Stimulated activated CD4-positive, alpha-beta T cell treated with anti-CD3 and anti-CD28 coated beads, Interleukin-12 subunit alpha, Interleukin-12 subunit beta, amount 100 ng/mL, for 24 hours (primary cell): ENCODE measurements around the gene USF2.

ENCODE experiments used
- DNase-seq, 2 experiments: peaks; one replicate each; pipeline ENCODE4 v3.0.0-alpha.2; 2020; ENCODE audit warnings: low read depth in 2 of 2

USF2 gene

GRCh38 chr19:35317464-35318043 lies 48.8 kb downstream of the USF2 start:
- DNase-seq: no peak

- DNase-seq: no peak
Observed at GRCh38 chr19:35318679-35319448, 50.1 kb downstream of the USF2 start.

DNA sequence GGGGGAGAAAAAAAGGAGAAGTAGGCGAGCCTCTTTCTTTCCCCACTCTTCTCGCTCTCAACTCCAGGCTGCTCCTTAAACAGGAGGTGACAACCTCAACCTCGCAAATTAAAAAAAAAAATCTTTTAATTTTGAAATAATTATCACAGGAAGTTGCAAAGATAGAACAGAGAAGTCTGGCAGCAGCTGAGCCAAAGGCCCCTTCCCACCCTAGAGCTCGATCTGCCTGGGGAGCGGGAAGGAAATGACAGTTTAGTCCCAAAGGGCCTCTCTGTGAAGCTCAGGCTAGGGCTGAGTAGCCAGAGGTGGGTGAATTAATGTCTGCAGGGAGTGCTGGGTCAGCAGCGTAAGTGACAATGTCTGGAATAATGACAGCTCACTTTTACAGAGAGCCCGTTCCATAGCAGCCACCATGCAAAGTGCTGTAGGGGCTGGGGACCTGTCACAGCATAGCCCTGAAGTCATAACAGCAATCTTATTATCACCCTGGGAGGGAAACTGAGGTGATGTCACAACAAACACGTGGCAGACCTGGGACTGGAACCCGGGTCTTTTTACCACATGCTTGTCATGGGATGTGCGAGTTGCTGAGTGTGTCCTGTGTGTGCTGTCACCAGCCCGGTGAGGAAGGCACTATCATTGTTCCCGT lies 51.4 kb downstream of the USF2 start:
- DNase-seq: no peak

DNA sequence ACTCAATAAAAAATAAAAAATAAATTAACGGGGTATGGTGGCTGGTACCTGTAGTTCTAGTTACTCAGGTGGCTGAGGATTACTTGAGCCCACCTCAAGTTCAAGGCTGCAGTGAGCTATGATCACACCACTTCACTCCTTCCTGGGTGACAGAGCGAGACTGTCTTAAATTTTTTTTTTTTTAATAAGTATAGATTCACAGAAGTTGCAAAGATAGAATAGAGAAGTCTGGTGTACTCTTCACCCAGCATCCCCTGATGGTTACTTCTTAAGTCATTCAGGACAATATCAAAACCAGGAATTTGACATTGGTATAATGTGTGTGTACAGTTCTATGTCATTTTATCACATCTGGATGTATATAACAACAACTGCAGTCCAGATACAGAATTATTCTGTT lies 52.5 kb downstream of the USF2 start:
- no peak for DNase-seq

GRCh38 chr19:35322014-35322413 lies 53.3 kb downstream of the USF2 start:
- no peak for DNase-seq

- no peak for DNase-seq
Observed at GRCh38 chr19:35327642-35328041, 58.9 kb downstream of the USF2 start.

- DNase-seq: no peak
Observed at GRCh38 chr19:35328851-35329285, 60.1 kb downstream of the USF2 start, which contains the start of gene CD22. CD22 (plus strand) TSS chr19:35329187; CDS start chr19:35332041, 2,854 bp downstream.

- DNase-seq: no peak
Observed at GRCh38 chr19:35329323-35329722, 60.6 kb downstream of the USF2 start.
